Measurements from ENCODE around the gene ING5.
A peak's percentile ranks its signal among the peaks of the same experiment; 100 is the strongest.

ING5 gene

DNA sequence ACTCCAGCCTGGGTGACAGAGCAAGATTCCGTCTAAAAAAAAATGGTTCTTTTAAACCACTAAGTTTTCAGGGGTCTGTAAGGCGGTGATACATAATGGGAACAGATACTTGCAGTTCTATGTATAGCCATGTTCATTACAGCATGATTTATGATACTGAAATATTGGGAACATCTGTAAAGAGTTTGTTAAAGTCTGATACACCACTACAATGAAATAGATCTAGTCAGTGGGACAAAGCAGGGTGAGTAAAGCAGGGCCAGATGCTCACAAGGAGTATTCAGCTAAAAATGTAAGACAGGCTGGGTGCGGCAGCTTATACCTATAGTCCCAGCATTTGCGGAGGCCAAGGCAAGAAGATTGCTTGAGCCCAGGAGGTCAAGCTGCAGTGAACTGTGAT, 6.2 kb upstream of the ING5 start:
- TF ChIP-seq POLR2A (IDR thresholded peaks at IDR 0.05; ENCODE audit: extremely low read depth, insufficient read length), result no peak
- TF ChIP-seq, protein P1, sequence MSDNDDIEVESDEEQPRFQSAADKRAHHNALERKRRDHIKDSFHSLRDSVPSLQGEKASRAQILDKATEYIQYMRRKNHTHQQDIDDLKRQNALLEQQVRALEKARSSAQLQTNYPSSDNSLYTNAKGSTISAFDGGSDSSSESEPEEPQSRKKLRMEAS (IDR thresholded peaks at IDR 0.05; ENCODE audit: low read depth, low read length), result no peak
- TF ChIP-seq CTCF (IDR thresholded peaks at IDR 0.05; ENCODE audit: low read depth, low read length), result no peak
- no peak for TF ChIP-seq MYC (IDR thresholded peaks at IDR 0.05; ENCODE audit: low read depth, low read length)
- DNase-seq (ENCODE audit: low read depth), result no peak
- H3K4me3 ChIP-seq (ENCODE audit: low read depth, low read length), result no peak overlapping the region

DNA sequence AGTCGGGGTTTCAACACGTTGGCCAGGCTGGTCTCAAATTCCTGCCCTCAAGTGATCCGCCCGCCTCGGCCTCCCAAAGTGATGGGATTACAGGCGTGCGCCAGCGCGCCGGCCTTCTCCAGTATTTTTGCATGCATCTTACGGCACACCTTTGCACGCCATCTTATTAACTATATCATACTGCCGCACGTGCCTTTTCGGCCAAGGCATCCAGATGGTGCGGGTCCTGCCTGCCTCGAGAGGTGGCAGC, 765 bp upstream of the ING5 start:
- peak overlapping the region; percentile 71 for H3K4me3 ChIP-seq (ENCODE audit: low read depth, low read length)
- TF ChIP-seq, protein P1 (IDR thresholded peaks at IDR 0.05; ENCODE audit: low read depth, low read length), result peak; percentile 95
- no peak for TF ChIP-seq POLR2A (IDR thresholded peaks at IDR 0.05; ENCODE audit: extremely low read depth, insufficient read length)
- no peak; the same call in 1 of the 2 replicates for TF ChIP-seq MYC (IDR thresholded peaks at IDR 0.05; ENCODE audit: low read depth, low read length)
- TF ChIP-seq CTCF (IDR thresholded peaks at IDR 0.05; ENCODE audit: low read depth, low read length), result peak; percentile 38
- DNase-seq (ENCODE audit: low read depth), result no peak

DNA sequence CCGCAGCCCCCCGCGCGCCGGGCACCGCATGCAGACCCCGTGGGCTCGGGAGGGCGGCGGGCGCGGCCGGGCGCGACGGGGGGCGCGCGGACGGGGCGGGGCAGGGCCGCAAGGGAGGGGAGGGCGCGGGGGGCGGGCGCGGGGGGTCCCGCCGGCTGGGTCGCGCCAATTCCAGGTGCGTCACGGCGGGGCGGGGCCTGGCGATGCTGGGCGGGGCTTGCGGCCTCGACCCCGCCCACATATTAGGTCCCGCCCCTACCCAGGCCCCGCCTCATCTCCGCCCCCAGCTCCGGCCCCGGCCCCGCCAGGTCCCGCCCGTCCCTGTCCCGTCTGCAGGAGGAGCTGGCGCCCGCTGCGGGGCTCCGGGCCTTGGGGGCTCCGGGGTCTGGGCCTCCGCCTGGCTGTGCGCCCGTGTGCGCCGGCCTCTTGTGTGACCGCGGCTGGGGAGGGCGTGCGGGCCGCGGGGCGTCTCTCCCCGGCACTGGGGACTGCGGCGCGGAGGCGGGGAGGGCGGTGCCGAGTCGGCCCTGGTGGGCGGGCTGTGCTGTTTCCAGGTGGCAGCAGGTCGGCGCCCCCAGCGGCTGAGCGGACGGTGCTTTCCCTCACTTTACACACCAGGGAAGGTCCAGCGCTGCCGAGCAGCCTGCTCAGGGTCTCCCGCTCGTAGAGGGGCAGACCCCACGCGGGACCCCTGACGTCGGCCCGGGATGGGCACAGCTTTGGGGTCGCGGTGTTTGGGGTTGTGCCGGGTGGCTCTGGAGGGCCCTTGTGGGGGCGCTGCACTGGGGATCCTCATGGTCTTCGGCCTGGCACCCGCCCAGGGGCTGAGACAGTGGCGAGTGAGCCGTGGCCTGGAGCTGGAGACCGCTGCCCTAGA, 554 bp downstream of the ING5 start:
- peak overlapping the region; percentile 65 for H3K4me3 ChIP-seq (ENCODE audit: low read depth, low read length)
- peak; percentile 90 for DNase-seq (ENCODE audit: low read depth)
- TF ChIP-seq CTCF (IDR thresholded peaks at IDR 0.05; ENCODE audit: low read depth, low read length), result peak; percentile 54
- TF ChIP-seq, protein P1 (IDR thresholded peaks at IDR 0.05; ENCODE audit: low read depth, low read length), result peak; percentile 14; the same call in 1 of the 2 replicates
- peak; percentile 35; the same call in 1 of the 2 replicates for TF ChIP-seq MYC (IDR thresholded peaks at IDR 0.05; ENCODE audit: low read depth, low read length)
- no peak for TF ChIP-seq POLR2A (IDR thresholded peaks at IDR 0.05; ENCODE audit: extremely low read depth, insufficient read length)

GRCh38 chr2:241703032-241703604, 1.3 kb downstream of the ING5 start:
- TF ChIP-seq POLR2A (IDR thresholded peaks at IDR 0.05; ENCODE audit: extremely low read depth, insufficient read length) (no peak), CTCF (IDR thresholded peaks at IDR 0.05; ENCODE audit: low read depth, low read length) (no peak), MYC (IDR thresholded peaks at IDR 0.05; ENCODE audit: low read depth, low read length) (no peak)
- TF ChIP-seq, protein P1 (IDR thresholded peaks at IDR 0.05; ENCODE audit: low read depth, low read length), result no peak
- no peak for DNase-seq (ENCODE audit: low read depth)
- peak overlapping the region; percentile 65 for H3K4me3 ChIP-seq (ENCODE audit: low read depth, low read length)

- DNase-seq (ENCODE audit: low read depth), result no peak
- H3K4me3 ChIP-seq (ENCODE audit: low read depth, low read length), result no peak overlapping the region
- TF ChIP-seq POLR2A (IDR thresholded peaks at IDR 0.05; ENCODE audit: extremely low read depth, insufficient read length) (no peak), CTCF (IDR thresholded peaks at IDR 0.05; ENCODE audit: low read depth, low read length) (no peak), MYC (IDR thresholded peaks at IDR 0.05; ENCODE audit: low read depth, low read length) (no peak)
- TF ChIP-seq, protein P1 (IDR thresholded peaks at IDR 0.05; ENCODE audit: low read depth, low read length), result no peak
These were observed 4.7 kb downstream of the ING5 start for GRCh38 chr2:241706537-241706936.

All from NB4 (cell line).